K562 (cell line): ENCODE measurements around the gene ZNF593OS. TPM values are rescaled to one million over a fixed set of nuclear protein-coding genes. Genes with fewer than 3 reads are reported as not detected.
A peak's percentile ranks its signal among the peaks of the same experiment; 100 is the strongest.

ENCODE experiments used
- ATAC-seq: fragments of 200-7000 bp; cut with Tn5 transposase; 3 replicates; pipeline ENCODE4 v1.9.1; 2020; ENCODE audit warnings: moderate library complexity
- BruUV-seq: library from RNA; stranded (reverse); fragments of 400-500 nt; replicated peaks from 2 replicates; lab custom pipeline; 2021; lab: Mats Ljungman, UMichigan
- CTCF ChIA-PET: fragments of 300-600 bp; formaldehyde crosslinking; extraction: SDS; loops from one replicate; lab custom pipeline; 2021; ENCODE audit warnings: low intra/inter-chr PET ratio; lab: Yijun Ruan, JAX
- POLR2A ChIA-PET: fragments of 300-600, 350-650 bp; sonication (Branson Sonifier 250); formaldehyde crosslinking; extraction: SDS; loops from one replicate; lab custom pipeline; 2021; ENCODE audit warnings: antibody characterized with exemption, inconsistent platforms; lab: Yijun Ruan, JAX
- DNase-seq, 4 experiments: peaks; one replicate each; pipeline versions ENCODE4 v3.0.0 to v3.0.0-alpha.2; 2011 to 2018; ENCODE audit warnings: low spot score in 3 of 4, mixed read lengths in 3 of 4; ENCODE audit errors: extremely low read depth in 1 of 4
- FAIRE-seq: peaks from 2 replicates; lab custom pipeline; 2011; peaks lifted over from hg19 to GRCh38; lab: Jason Lieb, UNC
- H2AFZ ChIP-seq: 2 replicates; pipeline ENCODE4 v1.6.0; 2011; ENCODE audit warnings: low read depth, low read length, control low read depth, inconsistent platforms
- H3K27ac ChIP-seq: fragments of 200-600 bp; 3 replicates; pipeline ENCODE4 v1.8.0; 2011; ENCODE audit warnings: low read depth, mild to moderate bottlenecking, control low read depth, inconsistent platforms, low read length, moderate library complexity, mixed read lengths; ENCODE audit errors: extremely low read depth
- H3K27me3 ChIP-seq, 2 experiments: fragments of 300-600 bp in 1 of 2; 2 replicates in 1 of 2; 3 replicates in 1 of 2; pipeline versions ENCODE4 v1.6.0 to v1.8.0; 2011; ENCODE audit warnings: inconsistent platforms in 2 of 2, low read length in 2 of 2, mild to moderate bottlenecking in 1 of 2, mixed read lengths in 1 of 2, moderate library complexity in 1 of 2; ENCODE audit not compliant: control insufficient read depth in 2 of 2, insufficient read depth in 2 of 2
- H3K36me3 ChIP-seq: fragments of 300-600 bp; 3 replicates; pipeline ENCODE4 v1.8.0; 2011; ENCODE audit warnings: mild to moderate bottlenecking, low read length, inconsistent platforms; ENCODE audit not compliant: control insufficient read depth, insufficient read depth
- H3K4me1 ChIP-seq, 2 experiments: fragments of 200-600 bp in 1 of 2; replicated peaks in 1 of 2; 2 replicates in 1 of 2; 3 replicates in 1 of 2; pipeline versions ENCODE4 v1.5.1 to v1.8.0; 2011; ENCODE audit warnings: inconsistent platforms in 2 of 2, low read length in 2 of 2, mild to moderate bottlenecking in 1 of 2, mixed read lengths in 1 of 2, moderate library complexity in 1 of 2; ENCODE audit not compliant: control insufficient read depth in 2 of 2, insufficient read depth in 2 of 2
- H3K4me2 ChIP-seq: 2 replicates; pipeline ENCODE4 v1.6.1; 2011; ENCODE audit warnings: low read length, control low read depth, inconsistent platforms, mixed read lengths; ENCODE audit not compliant: insufficient read depth
- H3K4me3 ChIP-seq: fragments of 200-600 bp; sonication (generic), shearing (Covaris generic); 2 replicates; pipeline ENCODE4 v1.5.1; 2016; ENCODE audit warnings: control low read depth, inconsistent platforms
- H3K79me2 ChIP-seq: fragments of 200-600 bp; 3 replicates; pipeline ENCODE4 v1.8.0; 2011; ENCODE audit warnings: low read length, inconsistent platforms; ENCODE audit not compliant: control insufficient read depth, insufficient read depth
- H3K9ac ChIP-seq, 2 experiments: 2 replicates each; pipeline versions ENCODE4 v1.6.0 to v1.6.1; 2011; ENCODE audit warnings: low read depth in 2 of 2, low read length in 2 of 2, control low read depth in 1 of 2, inconsistent platforms in 1 of 2, mild to moderate bottlenecking in 1 of 2, mixed read lengths in 1 of 2; ENCODE audit not compliant: insufficient read depth in 1 of 2
- H3K9me1 ChIP-seq: one replicate; pipeline ENCODE4 v1.6.0; 2011; ENCODE audit warnings: inconsistent platforms, mild to moderate bottlenecking, low read length, moderate library complexity; ENCODE audit not compliant: control insufficient read depth, insufficient read depth
- H3K9me3 ChIP-seq: replicated peaks from 2 replicates; pipeline ENCODE4 v1.5.1; 2011; ENCODE audit warnings: low read depth, low read length, inconsistent platforms; ENCODE audit not compliant: control insufficient read depth, insufficient read depth
- H4K20me1 ChIP-seq: replicated peaks from 2 replicates; pipeline ENCODE4 v1.6.1; 2011; ENCODE audit warnings: low read length, inconsistent platforms, mixed read lengths; ENCODE audit not compliant: control insufficient read depth, insufficient read depth
- CC2D1A ChIP-seq: fragments of 450-650 bp; IDR thresholded peaks from 2 replicates; pipeline ENCODE4 v1.6.1; 2017; ENCODE audit warnings: mild to moderate bottlenecking
- CCNT2 ChIP-seq: IDR thresholded peaks from 2 replicates; pipeline ENCODE4 v1.6.1; 2011; ENCODE audit warnings: borderline replicate concordance, low read depth, mild to moderate bottlenecking, moderate library complexity, mixed read lengths, low read length; ENCODE audit not compliant: insufficient read length; ENCODE audit errors: extremely low read depth
- FIP1L1 ChIP-seq: fragments of 200-400 bp; formaldehyde crosslinking; IDR thresholded peaks from 2 replicates; pipeline ENCODE4 v1.6.1; 2018; ENCODE audit warnings: mild to moderate bottlenecking, low read depth, low read length; ENCODE audit not compliant: poor library complexity, severe bottlenecking
- FOXA1 ChIP-seq: fragments of 450-650 bp; IDR thresholded peaks from 2 replicates; pipeline ENCODE4 v1.6.1; 2016; ENCODE audit warnings: mild to moderate bottlenecking, borderline replicate concordance
- FOXK1 ChIP-seq: sonication (generic); formaldehyde crosslinking; IDR thresholded peaks from 2 replicates; pipeline ENCODE4 v1.8.0; 2022; ENCODE audit warnings: missing genetic modification reagents, mild to moderate bottlenecking, borderline replicate concordance
- HDGF ChIP-seq: fragments of 450-650 bp; IDR thresholded peaks from 2 replicates; pipeline ENCODE4 v1.6.1; 2016
- HMGXB4 ChIP-seq: sonication (generic); formaldehyde crosslinking; IDR thresholded peaks from 2 replicates; pipeline ENCODE4 v1.8.1; 2023; ENCODE audit warnings: mild to moderate bottlenecking, missing genetic modification reagents
- HOXB6 ChIP-seq: fragments of 250-450 bp; sonication (Bioruptor Pico); IDR thresholded peaks from 2 replicates; pipeline ENCODE4 v1.5.1; 2022; ENCODE audit warnings: mild to moderate bottlenecking, borderline replicate concordance
- MAZ ChIP-seq, 2 experiments: fragments of 450-650 bp in 1 of 2; sonication (generic) in 1 of 2; formaldehyde crosslinking; IDR thresholded peaks in 1 of 2; conservative IDR thresholded peaks in 1 of 2; 2 replicates each; pipeline versions ENCODE4 v1.4.0 to v1.5.0; 2020; ENCODE audit warnings: mild to moderate bottlenecking in 1 of 2, missing genetic modification reagents in 1 of 2
- MLLT1 ChIP-seq, 2 experiments: fragments of 450-650 bp; IDR thresholded peaks; 2 replicates each; pipeline ENCODE4 v1.6.1; 2016
- NFRKB ChIP-seq: fragments of 450-650 bp; IDR thresholded peaks from 2 replicates; pipeline ENCODE4 v1.6.1; 2016; ENCODE audit warnings: low read depth
- NKRF ChIP-seq: fragments of 450-650 bp; IDR thresholded peaks from 2 replicates; pipeline ENCODE4 v1.6.1; 2016; ENCODE audit warnings: borderline replicate concordance
- NR2C1 ChIP-seq, 2 experiments: fragments of 450-650 bp; IDR thresholded peaks; 2 replicates each; pipeline ENCODE4 v1.6.1; 2017; ENCODE audit warnings: mild to moderate bottlenecking in 2 of 2, antibody characterized with exemption in 1 of 2, inconsistent platforms in 1 of 2, missing compliant biosample characterization in 1 of 2, missing genetic modification characterization in 1 of 2
- PHF20 ChIP-seq: fragments of 450-650 bp; IDR thresholded peaks from 2 replicates; pipeline ENCODE4 v1.6.1; 2018; ENCODE audit not compliant: partially characterized antibody
- TEAD1 ChIP-seq, 2 experiments: fragments of 450-650 bp in 1 of 2; sonication (generic) in 1 of 2; formaldehyde crosslinking; IDR thresholded peaks; 2 replicates each; pipeline versions ENCODE4 v1.4.0 to v1.8.0; 2020 to 2022; ENCODE audit warnings: mild to moderate bottlenecking in 2 of 2, missing genetic modification reagents in 1 of 2
- ZNF197 ChIP-seq: fragments of 200-800 bp; sonication (Bioruptor generic); IDR thresholded peaks from 2 replicates; pipeline ENCODE4 v1.6.1; 2016; ENCODE audit warnings: low read depth, missing genetic modification characterization, missing compliant biosample characterization
- whole genome bisulfite sequencing: fragments of 100-300 bp; shearing (Covaris generic); methylation state at CpG from one replicate; pipeline ENCODE4 v1.1.6; 2016; ENCODE audit warnings: low coverage, mixed read lengths; ENCODE audit not compliant: insufficient coverage; ENCODE audit errors: missing lambda C conversion rate; 5-methylcytosine and 5-hydroxymethylcytosine counted together
- in situ Hi-C: fragments of 300-500 bp; cut with MboI; formaldehyde crosslinking; loops from 4 replicates; pipeline ENCODE4 v1.15.0; 2018; ENCODE audit warnings: inconsistent platforms, mixed read lengths
- intact Hi-C: fragments of 100-400 bp; cut with micrococcal nuclease; formaldehyde crosslinking; loops from 2 replicates; pipeline ENCODE4 v1.14.2; 2022
- polyA plus RNA-seq, 8 experiments: library from polyadenylated mRNA; depleted of rRNA in 4 of 8; stranded (reverse) in 5 of 8; unstranded in 3 of 8; fragments of >200 nt; fragmentation: Nextera tagmentation in 2 of 8; fragmentation: Illumina TruSeq in 1 of 8; extraction: Ambion mirVana in 2 of 8; extraction: Trizol in 1 of 8; gene quantifications; 2 replicates each; pipeline versions ENCODE4 v1.2.1 to v1.2.3, GENCODE V29; 2011 to 2014; ENCODE audit warnings: inconsistent platforms in 1 of 8, missing spikeins in 1 of 8
- total RNA-seq, 7 experiments: library from RNA; depleted of rRNA in 6 of 7; stranded (reverse); fragments of >200 nt in 6 of 7; fragmentation: Illumina TruSeq in 2 of 7; extraction: Trizol in 2 of 7; gene quantifications; 2 replicates each; pipeline versions ENCODE4 v1.2.1 to v1.2.3, GENCODE V29; 2011 to 2021; ENCODE audit warnings: low replicate concordance in 1 of 7

ZNF593OS gene
- total and polyA plus RNA-seq, 9 of the 15 experiments (the other 6 are each of a cell fraction or from before 2014, with no cell fraction given): 0.24 to 0.27 TPM; not detected in 7

- WGBS: 31% methylated on average over 21 of the region's 21 CpGs
- H3K27me3 ChIP-seq: no peaks in the 10 kb centered on the region
- BruUV-seq: TSS peak; percentile 87
- peaks cover 29 to 55% of the 10 kb centered on the region in 2 experiments for H3K4me1 ChIP-seq
- peak; percentile 79 for FAIRE-seq
- no peak for ATAC-seq
- no peaks in the 10 kb centered on the region for H3K9me1 ChIP-seq
- H3K4me3 ChIP-seq: peak overlapping the region; percentile 43
- intact Hi-C loops (loop anchor here (1.0 kb wide), 1 partner anchor 57 kb away; no protein-coding TSS in a partner anchor), in situ Hi-C loops (no loop called here)
- POLR2A ChIA-PET: interaction anchor here (0.5 to 1.8 kb wide), 5 partner anchors 17 to 192 kb away, joined by 3 to 5 read pairs (median 4); partner anchors contain the start of gene CRYBG2
- no peaks in the 10 kb centered on the region for H3K36me3 ChIP-seq
- DNase-seq: no peak
- no peaks in the 10 kb centered on the region for H4K20me1 ChIP-seq
- peak overlapping the region; percentile 78 to 95 for H3K9ac ChIP-seq
- CTCF ChIA-PET: interaction anchor here (0.5 to 2.6 kb wide), 7 partner anchors 17 to 148 kb away, joined by 3 to 26 read pairs (median 4); no protein-coding TSS in a partner anchor
- H3K4me2 ChIP-seq: peak overlapping the region; percentile 87
- H3K27ac ChIP-seq: peak overlapping the region; percentile 80
- H3K79me2 ChIP-seq: no peaks in the 10 kb centered on the region; the same call in 2 of the 3 replicates
- H2AFZ ChIP-seq: peak overlapping the region; percentile 99
- no peaks in the 10 kb centered on the region for H3K9me3 ChIP-seq
- no peak for TF ChIP-seq FOXK1 (CRISPR knock-in tag)
- peak in 1 of 2 experiments; percentile 76; a peak in 1 of 4 replicates for TF ChIP-seq MLLT1 (IDR thresholded peaks at IDR 0.05)
- no peak for TF ChIP-seq CCNT2
- TF ChIP-seq NR2C1 (IDR thresholded peaks at IDR 0.05): no peak
- no peak; the same call in 1 of the 2 replicates for TF ChIP-seq NR2C1 (tag; IDR thresholded peaks at IDR 0.05)
- TF ChIP-seq PHF20: peak; percentile 29
- peak; percentile 37; the same call in 1 of the 2 replicates for TF ChIP-seq NFRKB
- TF ChIP-seq TEAD1 (CRISPR knock-in tag; IDR thresholded peaks at IDR 0.05): peak in 1 of 2 experiments; percentile 48; a peak in 1 of 4 replicates
- 0 out of 2 replicates have a peak, but pooled peaks have one; percentile 27 for TF ChIP-seq HDGF
- peak; percentile 46; the same call in 1 of the 2 replicates for TF ChIP-seq NKRF
- peak in 1 of 2 experiments; percentile 27; a peak in 1 of 4 replicates for TF ChIP-seq MAZ (CRISPR knock-in tag; conservative IDR thresholded peaks at IDR 0.05 in 1 of 2, IDR thresholded peaks at IDR 0.05 in 1 of 2)
- TF ChIP-seq FIP1L1: no peak
- 0 out of 2 replicates have a peak, but pooled peaks have one; percentile 43 for TF ChIP-seq CC2D1A
- TF ChIP-seq HMGXB4 (CRISPR knock-in tag): peak; percentile 8; the same call in 1 of the 2 replicates
- TF ChIP-seq FOXA1: 0 out of 2 replicates have a peak, but pooled peaks have one; percentile 22
- peak; percentile 18; the same call in 1 of the 2 replicates for TF ChIP-seq HOXB6 (CRISPR knock-in tag)
- TF ChIP-seq ZNF197 (CRISPR knock-in tag): 0 out of 2 replicates have a peak, but pooled peaks have one; percentile 5
Measured at GRCh38 chr1:26162220-26162709, 9.4 kb downstream of the ZNF593OS start.
